ENCODE data around the gene IL1RAPL1.

The IL1RAPL1 gene

DNA sequence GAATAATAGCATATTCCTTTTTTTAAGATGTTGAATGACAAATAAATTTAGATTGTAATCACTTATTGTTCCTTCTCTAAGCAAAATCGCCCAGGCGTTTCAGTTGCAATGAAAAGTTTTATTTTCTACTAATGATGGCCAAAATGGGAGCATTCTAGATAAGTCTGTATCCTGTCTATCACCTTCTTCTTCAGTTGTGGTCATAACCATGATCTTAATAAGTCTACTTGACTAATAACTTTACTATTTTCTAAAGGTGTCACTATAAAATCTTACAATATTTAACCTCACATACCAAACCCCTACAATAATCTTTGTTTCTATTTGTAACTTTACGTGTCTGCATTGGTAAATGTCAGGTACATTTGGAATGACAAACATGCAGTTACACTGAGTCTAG is 904.4 kb downstream of the IL1RAPL1 start:
- Histone ChIP-seq H3F3A (ENCODE audit: insufficient read depth) (no peaks in the 10 kb centered on the region), H4K20me1 (ENCODE audit: low read depth, low read length) (no peaks in the 10 kb centered on the region), H3K9me2 (replicated peaks; ENCODE audit: insufficient read depth, low read length) (no peaks in the 10 kb centered on the region), H3K79me2 (ENCODE audit: insufficient read depth, low read length) (no peaks in the 10 kb centered on the region), H3K36me3 (ENCODE audit: low read length) (no peaks in the 10 kb centered on the region), H3K27me3 (ENCODE audit: low read length) (no peaks in the 10 kb centered on the region), H3K9ac (ENCODE audit: low read length) (no peak overlapping the region), H3K9me3 (ENCODE audit: insufficient read depth, low read length) (no peaks in the 10 kb centered on the region), H2AFZ (ENCODE audit: low read depth, low read length, severe bottlenecking) (no peak overlapping the region), H3K27ac (ENCODE audit: low read depth, low read length) (no peak overlapping the region), H3K4me2 (ENCODE audit: low read depth, low read length, poor library complexity, severe bottlenecking) (no peak overlapping the region), H3K4me3 (ENCODE audit: insufficient read depth, low read length, poor library complexity, severe bottlenecking) (no peak overlapping the region)
- TF ChIP-seq EZH2phosphoT487 (conservative IDR thresholded peaks at IDR 0.05; ENCODE audit: low read length): no peak
- TF ChIP-seq, protein P1, sequence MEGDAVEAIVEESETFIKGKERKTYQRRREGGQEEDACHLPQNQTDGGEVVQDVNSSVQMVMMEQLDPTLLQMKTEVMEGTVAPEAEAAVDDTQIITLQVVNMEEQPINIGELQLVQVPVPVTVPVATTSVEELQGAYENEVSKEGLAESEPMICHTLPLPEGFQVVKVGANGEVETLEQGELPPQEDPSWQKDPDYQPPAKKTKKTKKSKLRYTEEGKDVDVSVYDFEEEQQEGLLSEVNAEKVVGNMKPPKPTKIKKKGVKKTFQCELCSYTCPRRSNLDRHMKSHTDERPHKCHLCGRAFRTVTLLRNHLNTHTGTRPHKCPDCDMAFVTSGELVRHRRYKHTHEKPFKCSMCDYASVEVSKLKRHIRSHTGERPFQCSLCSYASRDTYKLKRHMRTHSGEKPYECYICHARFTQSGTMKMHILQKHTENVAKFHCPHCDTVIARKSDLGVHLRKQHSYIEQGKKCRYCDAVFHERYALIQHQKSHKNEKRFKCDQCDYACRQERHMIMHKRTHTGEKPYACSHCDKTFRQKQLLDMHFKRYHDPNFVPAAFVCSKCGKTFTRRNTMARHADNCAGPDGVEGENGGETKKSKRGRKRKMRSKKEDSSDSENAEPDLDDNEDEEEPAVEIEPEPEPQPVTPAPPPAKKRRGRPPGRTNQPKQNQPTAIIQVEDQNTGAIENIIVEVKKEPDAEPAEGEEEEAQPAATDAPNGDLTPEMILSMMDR (IDR thresholded peaks at IDR 0.05; ENCODE audit: insufficient read depth, low read length, poor library complexity, severe bottlenecking): no peak

DNA sequence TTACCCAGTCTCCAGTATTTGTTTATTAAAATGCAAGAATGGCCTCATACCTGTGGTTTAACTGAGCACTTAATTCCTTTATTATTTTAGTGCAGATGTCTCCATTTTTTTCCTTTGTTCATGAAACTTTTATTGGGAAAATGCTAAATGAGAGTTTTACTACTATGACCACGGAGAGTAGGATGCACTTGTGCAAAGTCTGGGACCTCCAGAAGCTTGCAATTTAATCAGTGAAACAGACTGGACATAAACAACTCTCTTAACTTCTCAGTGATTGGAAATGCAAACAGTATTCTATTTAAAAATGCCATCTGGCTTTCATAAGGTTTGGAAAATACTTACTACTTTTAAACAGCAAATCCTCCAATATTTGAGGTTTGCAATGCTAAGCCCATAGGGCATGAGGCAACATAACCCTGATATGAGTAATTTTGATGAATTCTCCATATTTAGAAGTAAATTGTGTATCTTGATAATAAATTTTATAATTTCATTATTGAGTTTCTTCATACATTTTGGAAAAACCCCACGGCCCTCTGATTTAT is 909.5 kb downstream of the IL1RAPL1 start:
- H3K9me3 ChIP-seq (ENCODE audit: insufficient read depth, low read length): no peaks in the 10 kb centered on the region
- H3K4me3 ChIP-seq (ENCODE audit: insufficient read depth, low read length, poor library complexity, severe bottlenecking): no peak overlapping the region
- H3F3A ChIP-seq (ENCODE audit: insufficient read depth): no peaks in the 10 kb centered on the region
- H4K20me1 ChIP-seq (ENCODE audit: low read depth, low read length): no peaks in the 10 kb centered on the region
- no peak overlapping the region for H3K9ac ChIP-seq (ENCODE audit: low read length)
- no peak overlapping the region for H3K27ac ChIP-seq (ENCODE audit: low read depth, low read length)
- H2AFZ ChIP-seq (ENCODE audit: low read depth, low read length, severe bottlenecking): no peak overlapping the region
- TF ChIP-seq, protein P1 (IDR thresholded peaks at IDR 0.05; ENCODE audit: insufficient read depth, low read length, poor library complexity, severe bottlenecking): no peak
- TF ChIP-seq EZH2phosphoT487 (conservative IDR thresholded peaks at IDR 0.05; ENCODE audit: low read length): no peak
- no peaks in the 10 kb centered on the region for H3K27me3 ChIP-seq (ENCODE audit: low read length)
- no peaks in the 10 kb centered on the region for H3K79me2 ChIP-seq (ENCODE audit: insufficient read depth, low read length)
- H3K9me2 ChIP-seq (replicated peaks; ENCODE audit: insufficient read depth, low read length): no peaks in the 10 kb centered on the region
- no peak overlapping the region for H3K4me2 ChIP-seq (ENCODE audit: low read depth, low read length, poor library complexity, severe bottlenecking)
- no peaks in the 10 kb centered on the region for H3K36me3 ChIP-seq (ENCODE audit: low read length)

DNA sequence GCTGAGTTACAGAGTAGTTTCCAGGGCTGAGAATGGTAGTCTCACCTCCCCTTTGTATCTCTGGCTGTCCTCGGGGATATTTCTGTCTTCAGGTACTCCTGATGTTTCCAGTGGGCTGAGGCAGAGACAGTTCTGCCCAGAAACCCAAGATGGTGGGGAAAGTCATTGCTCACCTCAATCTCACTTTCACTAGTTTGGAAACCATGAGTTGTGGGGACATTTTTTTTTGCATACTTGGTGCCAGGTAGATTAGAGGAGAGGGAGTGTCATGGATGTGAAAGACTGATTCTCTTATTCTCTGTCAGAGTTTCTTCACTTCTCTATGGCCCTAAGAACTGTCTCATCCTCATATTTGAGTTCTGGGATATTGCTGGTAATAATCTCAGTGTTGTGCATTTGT is 919.5 kb downstream of the IL1RAPL1 start:
- no peak overlapping the region for H3K4me3 ChIP-seq (ENCODE audit: insufficient read depth, low read length, poor library complexity, severe bottlenecking)
- no peaks in the 10 kb centered on the region for H3F3A ChIP-seq (ENCODE audit: insufficient read depth)
- no peak overlapping the region for H3K9ac ChIP-seq (ENCODE audit: low read length)
- TF ChIP-seq EZH2phosphoT487 (conservative IDR thresholded peaks at IDR 0.05; ENCODE audit: low read length): no peak
- TF ChIP-seq, protein P1 (IDR thresholded peaks at IDR 0.05; ENCODE audit: insufficient read depth, low read length, poor library complexity, severe bottlenecking): no peak
- no peak overlapping the region for H3K4me2 ChIP-seq (ENCODE audit: low read depth, low read length, poor library complexity, severe bottlenecking)
- no peaks in the 10 kb centered on the region for H3K9me2 ChIP-seq (replicated peaks; ENCODE audit: insufficient read depth, low read length)
- H3K27ac ChIP-seq (ENCODE audit: low read depth, low read length): no peak overlapping the region
- H2AFZ ChIP-seq (ENCODE audit: low read depth, low read length, severe bottlenecking): no peak overlapping the region
- no peaks in the 10 kb centered on the region for H3K9me3 ChIP-seq (ENCODE audit: insufficient read depth, low read length)
- no peaks in the 10 kb centered on the region for H3K79me2 ChIP-seq (ENCODE audit: insufficient read depth, low read length)
- no peaks in the 10 kb centered on the region for H4K20me1 ChIP-seq (ENCODE audit: low read depth, low read length)
- no peaks in the 10 kb centered on the region for H3K27me3 ChIP-seq (ENCODE audit: low read length)
- H3K36me3 ChIP-seq (ENCODE audit: low read length): no peaks in the 10 kb centered on the region
